ENCODE data around the gene ITPK1.

The ITPK1 gene

DNA sequence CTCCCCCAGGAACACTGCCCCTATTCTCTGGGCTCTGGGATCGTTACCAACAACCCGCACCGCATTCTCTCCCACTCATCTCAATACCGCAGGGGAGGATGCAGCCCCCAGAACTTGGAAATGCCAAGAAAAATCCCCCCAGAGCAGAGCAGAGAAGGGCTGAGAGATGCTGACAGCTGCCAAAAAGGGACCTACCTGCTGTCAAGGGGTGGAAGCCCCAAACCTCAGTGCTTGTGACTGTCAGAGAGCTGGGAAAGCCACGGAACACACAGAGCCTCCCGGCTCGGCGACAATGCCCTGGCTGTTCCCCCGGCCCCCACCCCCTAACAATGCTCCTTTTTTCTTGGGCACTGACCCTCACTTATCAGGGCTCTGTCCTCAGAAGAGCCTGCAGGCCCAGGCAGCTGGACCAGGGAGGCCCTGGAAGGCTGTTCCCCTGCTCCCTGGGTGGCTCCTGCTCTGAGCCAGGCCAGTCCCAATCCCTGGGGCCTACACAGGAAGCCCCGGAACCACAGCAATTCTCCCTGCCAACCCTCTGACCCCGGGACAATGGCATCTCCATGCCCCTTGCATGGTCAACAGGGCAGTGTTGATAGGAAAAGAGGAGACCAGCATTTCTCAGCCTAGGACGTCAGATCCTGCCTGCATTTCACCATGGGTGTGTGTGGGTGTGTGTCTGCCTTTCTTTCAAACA lies 78.9 kb downstream of the ITPK1 start:
- DNase-seq (ENCODE audit: low spot score) = no peak
- TF ChIP-seq, protein P1, sequence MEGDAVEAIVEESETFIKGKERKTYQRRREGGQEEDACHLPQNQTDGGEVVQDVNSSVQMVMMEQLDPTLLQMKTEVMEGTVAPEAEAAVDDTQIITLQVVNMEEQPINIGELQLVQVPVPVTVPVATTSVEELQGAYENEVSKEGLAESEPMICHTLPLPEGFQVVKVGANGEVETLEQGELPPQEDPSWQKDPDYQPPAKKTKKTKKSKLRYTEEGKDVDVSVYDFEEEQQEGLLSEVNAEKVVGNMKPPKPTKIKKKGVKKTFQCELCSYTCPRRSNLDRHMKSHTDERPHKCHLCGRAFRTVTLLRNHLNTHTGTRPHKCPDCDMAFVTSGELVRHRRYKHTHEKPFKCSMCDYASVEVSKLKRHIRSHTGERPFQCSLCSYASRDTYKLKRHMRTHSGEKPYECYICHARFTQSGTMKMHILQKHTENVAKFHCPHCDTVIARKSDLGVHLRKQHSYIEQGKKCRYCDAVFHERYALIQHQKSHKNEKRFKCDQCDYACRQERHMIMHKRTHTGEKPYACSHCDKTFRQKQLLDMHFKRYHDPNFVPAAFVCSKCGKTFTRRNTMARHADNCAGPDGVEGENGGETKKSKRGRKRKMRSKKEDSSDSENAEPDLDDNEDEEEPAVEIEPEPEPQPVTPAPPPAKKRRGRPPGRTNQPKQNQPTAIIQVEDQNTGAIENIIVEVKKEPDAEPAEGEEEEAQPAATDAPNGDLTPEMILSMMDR (IDR thresholded peaks at IDR 0.05; ENCODE audit: extremely low read depth, missing control alignments) = no peak

DNA sequence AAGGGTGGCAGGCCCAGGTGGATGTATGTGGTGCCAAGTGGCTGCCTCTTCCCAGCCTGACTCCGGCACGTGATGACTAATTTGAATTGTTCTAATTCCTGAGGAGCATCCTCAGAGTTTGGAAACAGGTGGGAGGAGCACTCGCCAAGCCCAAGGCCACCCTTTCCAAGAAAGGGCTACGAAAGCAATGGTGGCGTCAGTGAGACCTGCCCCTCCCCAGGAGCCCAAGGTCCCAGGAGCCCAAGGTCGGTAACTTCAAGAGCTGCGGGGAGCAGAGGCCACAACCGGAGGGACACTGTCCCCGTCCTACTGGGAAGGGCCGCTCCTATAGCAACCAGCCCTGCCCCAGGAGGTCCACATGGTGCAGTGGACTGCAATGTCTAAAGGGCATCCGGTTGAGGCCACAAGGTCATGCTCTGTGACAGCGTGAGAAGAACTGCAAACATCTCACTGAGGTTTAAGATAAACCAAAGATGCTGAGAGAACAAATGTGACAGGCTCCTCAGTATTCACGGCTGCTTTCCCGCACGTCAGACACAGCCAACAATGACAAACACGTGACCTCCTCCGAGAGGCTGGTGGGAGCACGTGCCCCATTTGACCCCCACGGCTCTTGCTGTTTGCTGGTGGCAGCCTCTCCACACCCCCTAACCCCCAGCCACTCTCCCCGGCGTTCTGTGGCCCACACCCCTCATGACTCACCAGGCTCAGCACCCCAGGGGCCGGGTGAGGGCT lies 79.6 kb downstream of the ITPK1 start:
- DNase-seq (ENCODE audit: low spot score) = no peak
- TF ChIP-seq, protein P1 (IDR thresholded peaks at IDR 0.05; ENCODE audit: extremely low read depth, missing control alignments) = no peak

DNA sequence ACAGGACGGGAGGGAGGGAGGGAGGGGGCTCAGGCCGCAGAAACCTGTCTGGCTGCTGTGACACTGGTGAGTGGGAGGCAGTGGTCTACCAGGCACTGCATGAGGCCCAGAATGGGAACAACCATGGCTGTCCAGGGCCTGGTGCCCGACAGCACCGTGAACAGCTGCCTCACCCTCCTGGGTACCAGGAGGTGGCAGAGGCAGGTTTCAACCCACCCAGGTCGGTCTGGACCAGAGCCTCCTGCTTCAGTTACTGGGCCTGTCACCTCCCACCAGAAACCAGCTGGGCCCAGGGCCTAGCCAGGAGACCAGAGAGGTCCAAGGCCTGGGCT lies 80.2 kb downstream of the ITPK1 start:
- TF ChIP-seq, protein P1 (IDR thresholded peaks at IDR 0.05; ENCODE audit: extremely low read depth, missing control alignments) = no peak
- no peak for DNase-seq (ENCODE audit: low spot score)

DNA sequence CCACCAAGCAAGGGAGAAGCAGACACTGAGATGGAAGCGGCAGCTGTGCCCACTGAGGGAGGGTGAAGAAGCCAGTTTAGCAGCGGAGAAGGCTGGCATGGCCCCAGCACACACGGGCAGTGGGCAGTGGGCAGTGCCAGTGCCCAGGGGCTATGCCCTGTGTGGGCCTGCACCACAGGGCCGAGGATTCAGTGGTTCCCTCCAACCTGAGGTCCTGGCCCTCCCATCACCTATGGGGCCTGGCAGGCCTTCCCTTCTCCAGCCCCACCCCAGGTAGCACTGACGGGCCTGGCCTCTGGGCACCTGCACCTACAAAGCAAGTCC lies 81.1 kb downstream of the ITPK1 start:
- TF ChIP-seq, protein P1 (IDR thresholded peaks at IDR 0.05; ENCODE audit: extremely low read depth, missing control alignments) = no peak
- no peak for DNase-seq (ENCODE audit: low spot score)

DNA sequence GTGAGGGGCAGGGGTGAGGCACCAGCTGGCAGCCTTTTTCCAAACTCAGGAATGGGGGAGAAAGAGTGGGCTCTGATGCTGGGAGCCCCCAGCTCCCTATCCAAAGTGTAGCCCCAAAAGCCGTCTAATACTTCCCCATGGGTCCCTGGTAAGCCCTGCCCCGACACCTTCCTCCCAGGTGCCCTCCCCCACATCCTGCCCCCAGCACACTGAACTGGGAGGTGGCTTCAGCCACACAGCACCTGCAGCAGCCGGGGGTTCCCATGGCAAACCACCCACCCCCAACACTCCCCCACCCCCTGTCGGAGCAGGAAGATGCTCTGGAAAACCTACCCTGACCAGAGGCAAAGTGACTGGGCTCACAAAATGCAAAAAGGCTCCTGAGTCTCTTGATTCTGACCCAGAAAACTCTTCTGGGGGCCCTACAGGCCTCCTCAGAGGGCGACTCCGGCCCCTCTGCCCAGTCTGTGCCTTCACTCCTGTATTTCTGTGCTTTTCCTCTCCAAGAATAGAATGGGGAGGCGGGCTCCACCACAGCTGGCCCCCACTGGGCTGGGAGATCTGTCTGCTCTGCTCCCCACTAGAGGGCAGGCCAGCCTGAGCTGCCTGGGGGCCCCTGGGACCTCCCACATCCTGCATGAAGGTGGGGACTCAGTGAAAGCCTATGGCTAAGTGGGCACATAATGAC lies 81.6 kb downstream of the ITPK1 start:
- TF ChIP-seq, protein P1 (IDR thresholded peaks at IDR 0.05; ENCODE audit: extremely low read depth, missing control alignments) = peak; percentile 55
- DNase-seq (ENCODE audit: low spot score) = peak; percentile 85

DNA sequence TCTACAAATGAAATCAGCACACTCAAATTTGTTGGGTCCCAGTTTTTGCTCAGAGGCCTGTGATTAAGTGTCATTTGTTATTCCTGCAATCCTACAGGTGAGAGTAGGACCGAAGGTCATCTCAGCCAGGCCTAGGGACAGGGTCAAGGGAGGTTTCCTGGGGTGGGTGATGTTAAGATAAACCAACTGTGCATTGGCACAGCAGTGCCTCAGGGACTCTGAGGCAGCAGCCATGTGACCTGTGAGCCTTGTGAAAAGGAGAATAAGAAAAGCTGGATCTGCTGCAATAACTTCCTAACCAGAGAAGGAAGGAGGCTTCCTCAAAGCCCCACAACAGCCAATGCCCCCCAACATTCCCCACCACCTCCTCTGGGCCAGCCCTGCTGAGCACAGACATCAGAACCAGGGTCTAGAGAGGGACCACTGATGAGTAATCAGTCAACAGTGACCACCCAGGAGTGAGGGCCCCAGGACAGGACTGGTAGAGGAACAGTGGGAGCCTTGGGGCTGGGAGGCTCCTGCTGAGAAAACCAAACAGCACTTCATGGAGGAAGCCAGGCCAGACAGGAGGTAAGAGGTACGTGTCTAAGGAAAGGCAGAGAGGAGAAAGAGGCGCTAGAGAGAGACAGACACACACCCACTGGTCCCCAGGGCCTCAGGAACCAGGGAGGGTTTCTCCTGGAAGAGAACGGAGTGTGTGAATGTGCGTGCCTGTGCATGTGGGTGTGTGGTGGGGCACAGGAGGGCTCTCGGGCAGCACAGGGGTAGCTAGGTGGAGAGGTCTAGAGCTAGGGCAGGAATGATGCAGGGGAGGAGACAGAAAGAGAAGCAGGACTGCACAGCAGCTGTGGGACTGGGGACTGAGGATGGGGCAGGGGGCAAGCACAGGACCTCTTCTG lies 82.4 kb downstream of the ITPK1 start:
- DNase-seq (ENCODE audit: low spot score) = no peak
- TF ChIP-seq, protein P1 (IDR thresholded peaks at IDR 0.05; ENCODE audit: extremely low read depth, missing control alignments) = peak; percentile 4
